GM23338 (cell line): Measurements from ENCODE around the gene CCDC39.
A peak's percentile ranks its signal among the peaks of the same experiment; 100 is the strongest.

Experiments used
- CREB1 ChIP-seq: fragments of 250-450 bp; sonication (Bioruptor Pico); IDR thresholded peaks from 2 replicates; pipeline ENCODE4 v1.5.0; 2020; ENCODE audit warnings: low read depth, mild to moderate bottlenecking, moderate library complexity
- CTCF ChIP-seq, 2 experiments: fragments of 200-600 bp in 1 of 2; sonication (generic) in 1 of 2; conservative IDR thresholded peaks; 2 replicates each; pipeline versions ENCODE4 v1.5.1 to v1.6.1; 2016 to 2017; ENCODE audit warnings: antibody characterized with exemption in 2 of 2, low read depth in 2 of 2, mild to moderate bottlenecking in 2 of 2, moderate library complexity in 1 of 2
- EZH2 ChIP-seq: fragments of 200-600 bp; sonication (generic); IDR thresholded peaks from one replicate; pipeline ENCODE4 v1.8.0; 2017; ENCODE audit warnings: antibody characterized with exemption, mild to moderate bottlenecking, low read depth; ENCODE audit not compliant: unreplicated experiment
- EZH2phosphoT487 ChIP-seq: fragments of 200-600 bp; sonication (generic); IDR thresholded peaks from one replicate; pipeline ENCODE4 v1.8.1; 2018; ENCODE audit warnings: antibody characterized with exemption; ENCODE audit not compliant: unreplicated experiment
- POLR2AphosphoS5 ChIP-seq: IDR thresholded peaks from 2 replicates; pipeline ENCODE4 v1.6.1; 2016; ENCODE audit warnings: antibody characterized with exemption, low read depth
- REST ChIP-seq: IDR thresholded peaks from one replicate; pipeline ENCODE4 v1.6.1; 2018; ENCODE audit warnings: antibody characterized with exemption; ENCODE audit not compliant: unreplicated experiment
- ZNF114 ChIP-seq: fragments of 250-450 bp; sonication (Bioruptor Pico); IDR thresholded peaks from 2 replicates; pipeline ENCODE4 v1.5.0; 2020; ENCODE audit warnings: mild to moderate bottlenecking, moderate library complexity

- TF ChIP-seq CTCF (conservative IDR thresholded peaks at IDR 0.05; ENCODE audit: low read depth in 2 of 2), result peak in 1 of 2 experiments; percentile 63; a peak in 3 of 4 replicates
- no peak for TF ChIP-seq CREB1
- TF ChIP-seq REST, result no peak
- no peak for TF ChIP-seq EZH2phosphoT487
- no peak for TF ChIP-seq EZH2
- no peak for TF ChIP-seq ZNF114 (CRISPR knock-in tag)
- TF ChIP-seq POLR2AphosphoS5, result no peak
Measured at GRCh38 chr3:180690061-180690460, 10.8 kb upstream of the CCDC39 start.
